Stimulated activated CD8-positive, alpha-beta memory T cell treated with anti-CD3 and anti-CD28 coated beads, Interleukin-7, amount 100 ng/mL, for 48 hours (primary cell): ENCODE results near the gene PHKG1.
"Not testable (repeated sequence)": the region's sequence is repeated elsewhere in the genome, so short reads cannot be mapped to it uniquely, and the experiment has no call there.

ENCODE experiments used
- DNase-seq, 2 donors: peaks; one replicate each; pipeline ENCODE4 v3.0.0-alpha.2; 2020; ENCODE audit warnings: low read depth in 1 of 2; ENCODE audit errors: extremely low read depth in 1 of 2

The PHKG1 gene

GRCh38 chr7:56046721-56047445 is 45.9 kb downstream of the PHKG1 start:
- no peak for DNase-seq

DNA sequence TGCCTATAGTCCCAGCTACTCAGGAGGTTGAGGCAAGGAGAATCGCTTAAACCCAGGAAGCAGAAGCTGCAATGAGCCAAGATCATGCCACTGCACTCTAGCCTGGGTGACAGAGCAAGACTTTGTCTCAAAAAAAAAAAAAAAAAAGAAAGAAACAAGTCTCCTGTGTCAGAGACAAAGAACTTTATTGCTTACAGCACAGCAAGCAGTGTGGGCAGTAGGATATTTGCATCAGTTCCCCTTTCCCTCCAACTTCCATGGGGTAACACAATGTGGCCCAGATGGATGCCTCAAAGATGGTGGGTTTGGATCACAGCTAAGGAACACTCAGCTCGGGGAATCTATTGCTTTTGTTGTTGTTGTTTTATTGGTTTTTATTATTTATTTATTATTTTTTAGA is 47.0 kb downstream of the PHKG1 start:
- DNase-seq, result not testable (repeated sequence)

GRCh38 chr7:56040730-56041129 is 52.0 kb downstream of the PHKG1 start:
- no peak for DNase-seq

DNA sequence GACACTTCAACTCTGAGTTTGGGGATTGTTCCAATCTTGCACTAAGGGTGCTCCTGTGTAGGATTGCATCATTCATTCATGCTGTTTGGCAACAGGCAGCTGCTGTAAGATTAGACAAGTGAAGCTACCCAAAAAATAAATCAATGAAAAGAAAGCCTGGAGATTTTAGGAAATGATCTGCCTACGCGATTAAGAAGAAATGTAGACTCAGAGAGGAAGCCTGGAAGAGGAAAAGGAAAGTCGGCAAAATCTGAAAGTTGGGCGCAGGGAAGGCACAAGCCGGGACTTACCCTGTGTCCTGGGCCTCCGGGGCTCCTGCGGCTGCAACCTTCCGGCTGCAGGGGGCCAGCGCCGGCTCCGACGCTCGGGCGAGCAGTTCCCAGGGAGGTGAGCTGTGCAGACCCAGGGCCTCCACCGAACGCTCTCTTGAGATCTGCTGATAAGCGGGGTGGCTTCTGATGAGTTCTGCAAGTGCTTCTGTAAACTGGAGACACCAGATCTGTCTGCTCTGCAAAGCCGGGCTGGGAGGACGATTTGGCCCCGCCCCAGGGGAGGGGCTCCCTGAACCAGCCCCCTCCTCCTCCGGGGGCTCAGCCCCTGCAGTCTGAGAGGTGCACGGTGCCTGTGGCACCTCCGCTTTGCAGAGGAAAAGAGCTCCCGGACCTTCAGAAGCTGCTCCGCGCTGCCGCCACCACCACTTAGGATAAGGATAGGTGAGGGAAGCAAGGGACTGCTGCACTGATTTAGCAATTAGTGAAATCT is 58.9 kb downstream of the PHKG1 start:
- peak; percentile 39 to 63 for DNase-seq

DNA sequence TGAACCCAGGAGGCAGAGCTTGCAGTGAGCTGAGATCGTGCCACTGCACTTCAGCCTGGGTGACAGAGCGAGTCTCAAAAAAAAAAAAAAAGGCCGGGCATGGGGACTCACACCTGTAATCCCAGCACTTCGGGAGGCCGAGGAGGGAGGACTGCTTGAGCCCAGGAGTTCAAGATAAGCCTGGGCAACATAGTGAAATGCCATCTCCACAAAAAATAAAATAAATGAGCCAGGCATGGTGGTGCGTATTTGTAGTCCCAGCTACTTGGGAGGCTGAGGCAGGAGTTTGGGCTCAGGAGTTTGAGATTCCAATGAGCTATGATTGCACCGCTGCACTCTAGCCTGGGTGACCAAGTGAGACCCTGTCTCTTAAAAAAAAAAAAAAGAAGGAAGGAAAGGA is 60.2 kb downstream of the PHKG1 start:
- DNase-seq, result not testable (repeated sequence)

DNA sequence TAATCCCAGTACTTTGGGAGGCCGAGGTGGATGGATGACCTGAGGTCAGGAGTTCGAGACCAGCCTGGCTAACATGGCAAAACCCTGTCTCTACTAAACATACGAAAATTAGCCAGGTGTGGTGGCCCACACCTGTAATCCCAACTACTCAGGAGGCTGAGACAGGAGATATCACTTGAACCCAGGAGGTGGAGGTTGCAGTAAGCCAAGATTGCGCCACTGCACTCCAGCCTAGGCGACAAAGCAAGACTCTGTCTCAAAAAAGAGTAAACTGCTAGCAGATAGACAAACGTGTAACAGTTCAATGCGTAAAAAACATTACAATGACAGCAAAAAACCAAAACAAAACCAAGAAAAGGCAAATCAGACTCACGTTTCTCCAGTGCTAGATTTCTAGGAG is 61.2 kb downstream of the PHKG1 start:
- not testable (repeated sequence) for DNase-seq

DNA sequence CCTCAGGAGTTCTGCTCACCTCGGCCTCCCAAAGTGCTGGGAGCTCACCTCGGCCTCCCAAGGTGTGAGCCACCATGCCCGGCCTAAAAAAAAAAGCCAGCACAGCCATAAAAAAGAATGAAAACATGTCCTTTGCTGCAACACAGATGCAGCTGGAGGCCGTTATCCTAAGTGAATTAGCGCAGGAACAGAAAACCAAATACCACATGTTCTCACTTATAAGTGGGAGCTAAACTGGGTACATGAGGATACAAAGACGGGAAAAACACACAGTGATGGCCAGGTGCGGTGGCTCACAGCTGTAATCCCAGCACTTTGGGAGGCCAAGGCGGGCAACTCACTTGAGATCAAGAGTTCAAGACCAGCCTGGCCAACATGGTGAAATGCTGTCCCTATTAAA is 62.4 kb downstream of the PHKG1 start:
- DNase-seq, result no peak
